Measurements from ENCODE around the gene CENPX. TPM values are rescaled to one million over a fixed set of nuclear protein-coding genes. Genes with fewer than 3 reads are reported as not detected.

The CENPX gene
- total and polyA plus RNA-seq, 2 of the 13 experiments (the other 11 are each of a cell fraction or from before 2014, with no cell fraction given), result 92.7 to 170 TPM

DNA sequence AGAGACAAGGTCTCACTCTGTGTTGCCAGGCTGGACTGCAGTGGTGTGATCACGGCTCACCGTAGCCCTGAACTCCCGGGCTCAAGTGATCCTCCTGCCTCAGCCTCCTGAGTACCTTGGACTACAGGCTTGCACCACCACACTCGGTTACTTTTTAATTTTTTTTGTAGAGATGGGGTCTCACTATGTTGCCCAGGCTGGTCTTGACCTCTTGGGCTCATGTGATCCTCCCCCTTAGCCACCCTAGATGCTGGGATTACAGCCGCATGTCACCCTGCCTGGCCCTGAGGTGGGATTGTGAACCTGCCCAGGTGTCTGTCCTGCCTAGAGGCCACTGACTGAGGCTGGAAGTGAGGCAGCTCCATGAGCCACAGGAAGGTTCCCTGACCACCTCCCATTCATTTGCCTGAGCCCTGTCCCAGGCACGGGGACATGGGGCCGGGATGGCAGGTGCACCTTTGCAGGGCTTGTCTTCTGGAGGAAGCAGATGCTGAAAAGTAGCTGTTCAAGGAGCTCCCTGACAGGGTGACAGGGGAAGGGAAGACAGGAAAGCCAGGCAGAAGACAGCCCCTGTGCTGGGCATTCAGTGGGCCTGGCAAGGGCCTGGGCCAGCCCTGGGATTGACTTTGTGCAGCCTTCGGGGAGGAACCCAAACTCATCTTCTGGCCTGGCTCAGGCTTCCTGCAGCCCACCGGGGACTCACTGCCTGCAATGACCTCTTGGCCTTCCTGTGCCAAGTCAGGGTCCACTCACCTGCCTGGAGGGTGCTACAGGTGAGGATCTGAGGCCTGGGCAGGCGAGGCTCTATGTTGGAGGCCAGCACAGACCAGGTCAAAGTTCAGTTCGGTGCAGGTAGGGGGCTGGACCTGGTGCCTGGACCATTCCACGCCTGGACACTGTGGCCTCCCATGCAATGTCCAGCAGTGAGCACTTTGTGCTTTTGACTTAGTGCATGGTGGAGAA is 53.5 kb downstream of the CENPX start (continued):
- no peak for TF ChIP-seq HNRNPH1 (optimal IDR thresholded peaks at IDR 0.05; ENCODE audit: low read depth, low read length)
- TF ChIP-seq BHLHE40 (IDR thresholded peaks at IDR 0.05; ENCODE audit: low read length), result no peak
- no peak for TF ChIP-seq HDAC1 (CRISPR knock-in tag; IDR thresholded peaks at IDR 0.05)
- peak; percentile 68; the same call in 1 of the 2 replicates for TF ChIP-seq HIC2 (CRISPR knock-in tag; IDR thresholded peaks at IDR 0.05; ENCODE audit: low read depth)
- TF ChIP-seq TERF1 (CRISPR knock-in tag; IDR thresholded peaks at IDR 0.05), result no peak
- no peak for TF ChIP-seq MBD4 (IDR thresholded peaks at IDR 0.05; ENCODE audit: borderline replicate concordance, low read length)
- TF ChIP-seq, protein P1, sequence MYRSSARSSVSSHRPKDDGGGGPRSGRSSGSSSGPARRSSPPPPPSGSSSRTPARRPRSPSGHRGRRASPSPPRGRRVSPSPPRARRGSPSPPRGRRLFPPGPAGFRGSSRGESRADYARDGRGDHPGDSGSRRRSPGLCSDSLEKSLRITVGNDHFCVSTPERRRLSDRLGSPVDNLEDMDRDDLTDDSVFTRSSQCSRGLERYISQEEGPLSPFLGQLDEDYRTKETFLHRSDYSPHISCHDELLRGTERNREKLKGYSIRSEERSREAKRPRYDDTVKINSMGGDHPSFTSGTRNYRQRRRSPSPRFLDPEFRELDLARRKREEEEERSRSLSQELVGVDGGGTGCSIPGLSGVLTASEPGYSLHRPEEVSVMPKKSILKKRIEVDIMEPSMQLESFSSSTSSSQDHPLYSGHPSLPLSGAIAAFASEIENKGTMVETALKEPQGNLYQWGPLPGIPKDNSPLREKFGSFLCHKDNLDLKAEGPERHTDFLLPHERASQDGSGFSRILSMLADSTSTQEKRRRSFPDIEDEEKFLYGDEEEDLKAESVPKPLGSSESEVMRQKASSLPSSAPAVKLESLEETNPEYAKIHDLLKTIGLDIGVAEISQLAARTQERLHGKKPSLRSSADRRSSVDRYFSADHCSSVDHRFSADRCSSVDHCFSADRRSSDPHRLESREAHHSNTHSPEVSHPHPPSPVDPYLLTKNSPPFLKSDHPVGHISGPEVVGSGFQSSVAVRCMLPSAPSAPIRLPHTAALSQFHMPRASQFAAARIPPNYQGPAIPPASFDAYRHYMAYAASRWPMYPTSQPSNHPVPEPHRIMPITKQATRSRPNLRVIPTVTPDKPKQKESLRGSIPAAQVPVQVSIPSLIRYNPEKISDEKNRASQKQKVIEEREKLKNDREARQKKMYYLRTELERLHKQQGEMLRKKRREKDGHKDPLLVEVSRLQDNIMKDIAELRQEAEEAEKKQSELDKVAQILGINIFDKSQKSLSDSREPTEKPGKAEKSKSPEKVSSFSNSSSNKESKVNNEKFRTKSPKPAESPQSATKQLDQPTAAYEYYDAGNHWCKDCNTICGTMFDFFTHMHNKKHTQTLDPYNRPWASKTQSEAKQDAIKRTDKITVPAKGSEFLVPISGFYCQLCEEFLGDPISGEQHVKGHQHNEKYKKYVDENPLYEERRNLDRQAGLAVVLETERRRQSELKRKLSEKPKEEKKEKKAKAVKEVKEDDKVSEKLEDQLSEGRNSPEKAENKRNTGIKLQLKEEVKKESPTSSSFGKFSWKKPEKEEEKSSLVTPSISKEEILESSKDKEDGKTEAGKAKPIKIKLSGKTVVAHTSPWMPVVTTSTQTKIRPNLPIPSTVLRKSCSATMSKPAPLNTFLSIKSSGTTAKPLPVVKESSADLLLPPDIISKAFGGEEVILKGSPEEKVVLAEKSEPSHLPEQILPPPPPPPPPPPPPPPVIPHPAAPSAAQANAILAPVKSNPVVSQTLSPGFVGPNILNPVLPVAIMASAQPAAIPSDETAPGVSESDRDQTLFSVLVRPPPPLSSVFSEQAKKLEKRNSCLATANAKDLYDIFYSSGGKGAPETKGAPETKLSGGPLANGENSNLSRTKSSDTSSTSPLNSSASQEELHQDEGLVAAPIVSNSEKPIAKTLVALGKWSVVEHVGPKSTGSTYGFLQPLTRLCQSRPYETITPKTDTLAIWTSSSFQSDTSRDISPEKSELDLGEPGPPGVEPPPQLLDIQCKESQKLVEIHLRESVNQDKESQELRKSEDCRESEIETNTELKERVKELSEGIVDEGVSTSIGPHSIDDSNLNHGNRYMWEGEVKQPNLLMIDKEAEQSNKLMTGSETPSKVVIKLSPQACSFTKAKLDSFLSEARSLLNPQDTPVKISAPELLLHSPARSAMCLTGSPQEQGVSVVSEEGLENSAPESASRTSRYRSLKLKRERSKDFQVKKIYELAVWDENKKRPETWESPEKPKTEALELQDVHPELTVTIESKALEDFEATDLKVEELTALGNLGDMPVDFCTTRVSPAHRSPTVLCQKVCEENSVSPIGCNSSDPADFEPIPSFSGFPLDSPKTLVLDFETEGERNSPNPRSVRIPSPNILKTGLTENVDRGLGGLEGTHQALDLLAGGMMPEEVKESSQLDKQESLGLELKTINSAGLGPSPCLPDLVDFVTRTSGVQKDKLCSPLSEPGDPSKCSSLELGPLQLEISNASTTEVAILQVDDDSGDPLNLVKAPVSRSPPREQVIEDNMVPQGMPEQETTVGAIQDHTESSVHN (CRISPR knock-in tag; IDR thresholded peaks at IDR 0.05), result no peak
- no peak for TF ChIP-seq ZNF234 (CRISPR knock-in tag; conservative IDR thresholded peaks at IDR 0.05)
- TF ChIP-seq ZBTB10 (CRISPR knock-in tag; IDR thresholded peaks at IDR 0.05; ENCODE audit: borderline replicate concordance), result no peak
- no peak for TF ChIP-seq FOXP1 (IDR thresholded peaks at IDR 0.05)
- TF ChIP-seq FOXP1 (CRISPR knock-in tag; IDR thresholded peaks at IDR 0.05), result no peak
- TF ChIP-seq ZBTB7A (CRISPR knock-in tag; IDR thresholded peaks at IDR 0.05), result peak; percentile 70; the same call in 1 of the 2 replicates
- TF ChIP-seq SIX1 (CRISPR knock-in tag; IDR thresholded peaks at IDR 0.05; ENCODE audit: borderline replicate concordance), result no peak
- peak; percentile 43; the same call in 1 of the 2 replicates for TF ChIP-seq ZMYM2 (CRISPR knock-in tag; IDR thresholded peaks at IDR 0.05)
- no peak for TF ChIP-seq ZBTB38 (CRISPR knock-in tag; IDR thresholded peaks at IDR 0.05)

Measured in HepG2 (cell line).